ENCODE measurements around the gene BTBD7.

DNA sequence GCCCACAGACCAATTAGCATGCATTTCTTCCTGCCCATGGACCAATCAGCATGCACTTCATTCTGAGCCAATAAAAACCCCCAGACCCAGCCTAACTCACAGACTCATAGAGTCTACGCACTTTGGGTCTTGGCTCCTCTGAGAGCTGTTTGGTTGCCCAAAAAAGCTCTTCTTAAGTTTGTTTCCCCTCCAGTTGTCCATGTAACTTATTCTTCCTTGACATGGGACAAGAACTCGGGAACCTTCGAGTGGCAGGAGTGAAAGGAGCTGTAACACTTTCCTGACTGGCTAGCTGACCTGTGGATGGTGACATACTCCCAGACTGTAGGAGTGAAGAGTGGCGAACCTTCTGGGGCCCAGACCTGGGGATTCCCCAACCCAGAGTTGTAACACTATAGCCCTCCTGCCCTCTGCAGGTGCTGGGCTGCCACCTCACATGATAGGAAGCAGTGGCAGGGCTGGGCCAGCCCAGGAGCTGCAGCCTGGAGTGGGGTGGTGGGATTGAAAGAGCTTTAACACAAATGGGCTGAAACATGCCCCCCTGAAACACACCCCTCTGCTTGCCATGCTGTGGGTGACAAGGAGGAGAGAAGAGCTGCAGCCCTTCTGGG is 4.4 kb upstream of the BTBD7 start:
- TF ChIP-seq, protein P1, sequence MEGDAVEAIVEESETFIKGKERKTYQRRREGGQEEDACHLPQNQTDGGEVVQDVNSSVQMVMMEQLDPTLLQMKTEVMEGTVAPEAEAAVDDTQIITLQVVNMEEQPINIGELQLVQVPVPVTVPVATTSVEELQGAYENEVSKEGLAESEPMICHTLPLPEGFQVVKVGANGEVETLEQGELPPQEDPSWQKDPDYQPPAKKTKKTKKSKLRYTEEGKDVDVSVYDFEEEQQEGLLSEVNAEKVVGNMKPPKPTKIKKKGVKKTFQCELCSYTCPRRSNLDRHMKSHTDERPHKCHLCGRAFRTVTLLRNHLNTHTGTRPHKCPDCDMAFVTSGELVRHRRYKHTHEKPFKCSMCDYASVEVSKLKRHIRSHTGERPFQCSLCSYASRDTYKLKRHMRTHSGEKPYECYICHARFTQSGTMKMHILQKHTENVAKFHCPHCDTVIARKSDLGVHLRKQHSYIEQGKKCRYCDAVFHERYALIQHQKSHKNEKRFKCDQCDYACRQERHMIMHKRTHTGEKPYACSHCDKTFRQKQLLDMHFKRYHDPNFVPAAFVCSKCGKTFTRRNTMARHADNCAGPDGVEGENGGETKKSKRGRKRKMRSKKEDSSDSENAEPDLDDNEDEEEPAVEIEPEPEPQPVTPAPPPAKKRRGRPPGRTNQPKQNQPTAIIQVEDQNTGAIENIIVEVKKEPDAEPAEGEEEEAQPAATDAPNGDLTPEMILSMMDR (conservative IDR thresholded peaks at IDR 0.05; ENCODE audit: low read depth in 2 of 2) = no peak
- TF ChIP-seq EZH2 (IDR thresholded peaks at IDR 0.05; ENCODE audit: low read depth, unreplicated experiment) = no peak
- no peak for TF ChIP-seq EZH2phosphoT487 (IDR thresholded peaks at IDR 0.05; ENCODE audit: unreplicated experiment)
- no peak for TF ChIP-seq POLR2AphosphoS5 (IDR thresholded peaks at IDR 0.05; ENCODE audit: low read depth)
- TF ChIP-seq JUNB (IDR thresholded peaks at IDR 0.05; ENCODE audit: unreplicated experiment) = no peak
- TF ChIP-seq CREB1 (CRISPR knock-in tag; IDR thresholded peaks at IDR 0.05; ENCODE audit: low read depth) = no peak
- no peak for TF ChIP-seq ZNF331 (CRISPR knock-in tag; IDR thresholded peaks at IDR 0.05; ENCODE audit: low read depth)
- TF ChIP-seq, protein P2, sequence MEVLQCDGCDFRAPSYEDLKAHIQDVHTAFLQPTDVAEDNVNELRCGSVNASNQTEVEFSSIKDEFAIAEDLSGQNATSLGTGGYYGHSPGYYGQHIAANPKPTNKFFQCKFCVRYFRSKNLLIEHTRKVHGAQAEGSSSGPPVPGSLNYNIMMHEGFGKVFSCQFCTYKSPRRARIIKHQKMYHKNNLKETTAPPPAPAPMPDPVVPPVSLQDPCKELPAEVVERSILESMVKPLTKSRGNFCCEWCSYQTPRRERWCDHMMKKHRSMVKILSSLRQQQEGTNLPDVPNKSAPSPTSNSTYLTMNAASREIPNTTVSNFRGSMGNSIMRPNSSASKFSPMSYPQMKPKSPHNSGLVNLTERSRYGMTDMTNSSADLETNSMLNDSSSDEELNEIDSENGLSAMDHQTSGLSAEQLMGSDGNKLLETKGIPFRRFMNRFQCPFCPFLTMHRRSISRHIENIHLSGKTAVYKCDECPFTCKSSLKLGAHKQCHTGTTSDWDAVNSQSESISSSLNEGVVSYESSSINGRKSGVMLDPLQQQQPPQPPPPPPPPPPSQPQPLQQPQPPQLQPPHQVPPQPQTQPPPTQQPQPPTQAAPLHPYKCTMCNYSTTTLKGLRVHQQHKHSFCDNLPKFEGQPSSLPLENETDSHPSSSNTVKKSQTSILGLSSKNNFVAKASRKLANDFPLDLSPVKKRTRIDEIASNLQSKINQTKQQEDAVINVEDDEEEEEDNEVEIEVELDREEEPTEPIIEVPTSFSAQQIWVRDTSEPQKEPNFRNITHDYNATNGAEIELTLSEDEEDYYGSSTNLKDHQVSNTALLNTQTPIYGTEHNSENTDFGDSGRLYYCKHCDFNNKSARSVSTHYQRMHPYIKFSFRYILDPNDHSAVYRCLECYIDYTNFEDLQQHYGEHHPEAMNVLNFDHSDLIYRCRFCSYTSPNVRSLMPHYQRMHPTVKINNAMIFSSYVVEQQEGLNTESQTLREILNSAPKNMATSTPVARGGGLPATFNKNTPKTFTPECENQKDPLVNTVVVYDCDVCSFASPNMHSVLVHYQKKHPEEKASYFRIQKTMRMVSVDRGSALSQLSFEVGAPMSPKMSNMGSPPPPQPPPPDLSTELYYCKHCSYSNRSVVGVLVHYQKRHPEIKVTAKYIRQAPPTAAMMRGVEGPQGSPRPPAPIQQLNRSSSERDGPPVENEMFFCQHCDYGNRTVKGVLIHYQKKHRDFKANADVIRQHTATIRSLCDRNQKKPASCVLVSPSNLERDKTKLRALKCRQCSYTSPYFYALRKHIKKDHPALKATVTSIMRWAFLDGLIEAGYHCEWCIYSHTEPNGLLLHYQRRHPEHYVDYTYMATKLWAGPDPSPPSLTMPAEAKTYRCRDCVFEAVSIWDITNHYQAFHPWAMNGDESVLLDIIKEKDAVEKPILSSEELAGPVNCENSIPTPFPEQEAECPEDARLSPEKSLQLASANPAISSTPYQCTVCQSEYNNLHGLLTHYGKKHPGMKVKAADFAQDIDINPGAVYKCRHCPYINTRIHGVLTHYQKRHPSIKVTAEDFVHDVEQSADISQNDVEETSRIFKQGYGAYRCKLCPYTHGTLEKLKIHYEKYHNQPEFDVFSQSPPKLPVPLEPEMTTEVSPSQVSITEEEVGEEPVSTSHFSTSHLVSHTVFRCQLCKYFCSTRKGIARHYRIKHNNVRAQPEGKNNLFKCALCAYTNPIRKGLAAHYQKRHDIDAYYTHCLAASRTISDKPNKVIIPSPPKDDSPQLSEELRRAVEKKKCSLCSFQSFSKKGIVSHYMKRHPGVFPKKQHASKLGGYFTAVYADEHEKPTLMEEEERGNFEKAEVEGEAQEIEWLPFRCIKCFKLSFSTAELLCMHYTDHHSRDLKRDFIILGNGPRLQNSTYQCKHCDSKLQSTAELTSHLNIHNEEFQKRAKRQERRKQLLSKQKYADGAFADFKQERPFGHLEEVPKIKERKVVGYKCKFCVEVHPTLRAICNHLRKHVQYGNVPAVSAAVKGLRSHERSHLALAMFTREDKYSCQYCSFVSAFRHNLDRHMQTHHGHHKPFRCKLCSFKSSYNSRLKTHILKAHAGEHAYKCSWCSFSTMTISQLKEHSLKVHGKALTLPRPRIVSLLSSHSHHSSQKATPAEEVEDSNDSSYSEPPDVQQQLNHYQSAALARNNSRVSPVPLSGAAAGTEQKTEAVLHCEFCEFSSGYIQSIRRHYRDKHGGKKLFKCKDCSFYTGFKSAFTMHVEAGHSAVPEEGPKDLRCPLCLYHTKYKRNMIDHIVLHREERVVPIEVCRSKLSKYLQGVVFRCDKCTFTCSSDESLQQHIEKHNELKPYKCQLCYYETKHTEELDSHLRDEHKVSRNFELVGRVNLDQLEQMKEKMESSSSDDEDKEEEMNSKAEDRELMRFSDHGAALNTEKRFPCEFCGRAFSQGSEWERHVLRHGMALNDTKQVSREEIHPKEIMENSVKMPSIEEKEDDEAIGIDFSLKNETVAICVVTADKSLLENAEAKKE (CRISPR knock-in tag; IDR thresholded peaks at IDR 0.05) = no peak
- TF ChIP-seq, protein P3, sequence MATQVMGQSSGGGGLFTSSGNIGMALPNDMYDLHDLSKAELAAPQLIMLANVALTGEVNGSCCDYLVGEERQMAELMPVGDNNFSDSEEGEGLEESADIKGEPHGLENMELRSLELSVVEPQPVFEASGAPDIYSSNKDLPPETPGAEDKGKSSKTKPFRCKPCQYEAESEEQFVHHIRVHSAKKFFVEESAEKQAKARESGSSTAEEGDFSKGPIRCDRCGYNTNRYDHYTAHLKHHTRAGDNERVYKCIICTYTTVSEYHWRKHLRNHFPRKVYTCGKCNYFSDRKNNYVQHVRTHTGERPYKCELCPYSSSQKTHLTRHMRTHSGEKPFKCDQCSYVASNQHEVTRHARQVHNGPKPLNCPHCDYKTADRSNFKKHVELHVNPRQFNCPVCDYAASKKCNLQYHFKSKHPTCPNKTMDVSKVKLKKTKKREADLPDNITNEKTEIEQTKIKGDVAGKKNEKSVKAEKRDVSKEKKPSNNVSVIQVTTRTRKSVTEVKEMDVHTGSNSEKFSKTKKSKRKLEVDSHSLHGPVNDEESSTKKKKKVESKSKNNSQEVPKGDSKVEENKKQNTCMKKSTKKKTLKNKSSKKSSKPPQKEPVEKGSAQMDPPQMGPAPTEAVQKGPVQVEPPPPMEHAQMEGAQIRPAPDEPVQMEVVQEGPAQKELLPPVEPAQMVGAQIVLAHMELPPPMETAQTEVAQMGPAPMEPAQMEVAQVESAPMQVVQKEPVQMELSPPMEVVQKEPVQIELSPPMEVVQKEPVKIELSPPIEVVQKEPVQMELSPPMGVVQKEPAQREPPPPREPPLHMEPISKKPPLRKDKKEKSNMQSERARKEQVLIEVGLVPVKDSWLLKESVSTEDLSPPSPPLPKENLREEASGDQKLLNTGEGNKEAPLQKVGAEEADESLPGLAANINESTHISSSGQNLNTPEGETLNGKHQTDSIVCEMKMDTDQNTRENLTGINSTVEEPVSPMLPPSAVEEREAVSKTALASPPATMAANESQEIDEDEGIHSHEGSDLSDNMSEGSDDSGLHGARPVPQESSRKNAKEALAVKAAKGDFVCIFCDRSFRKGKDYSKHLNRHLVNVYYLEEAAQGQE (IDR thresholded peaks at IDR 0.05; ENCODE audit: unreplicated experiment) = no peak
- TF ChIP-seq NANOG (IDR thresholded peaks at IDR 0.05; ENCODE audit: borderline replicate concordance) = no peak

Data from GM23338 (cell line).